NCI-H345 (cell line): ENCODE results near the gene CDKN1C.
A peak's percentile ranks its signal among the peaks of the same experiment; 100 is the strongest.

Experiments
- DNase-seq: peaks from one replicate; lab custom pipeline; 2025; lab: John Stamatoyannopoulos, UW

CDKN1C gene

GRCh38 chr11:2890466-2891294 lies 5.1 kb upstream of the CDKN1C start:
- DNase-seq, result peak; percentile 81

GRCh38 chr11:2889362-2890273 lies 4.0 kb upstream of the CDKN1C start:
- DNase-seq, result peak; percentile 27

- DNase-seq, result peak; percentile 85
Measured at GRCh38 chr11:2888266-2888968, 2.8 kb upstream of the CDKN1C start.

GRCh38 chr11:2887515-2888195 lies 2.1 kb upstream of the CDKN1C start:
- DNase-seq, result no peak

GRCh38 chr11:2886936-2887335 lies 1.4 kb upstream of the CDKN1C start:
- no peak for DNase-seq

GRCh38 chr11:2886191-2886894 lies 768 bp upstream of the CDKN1C start:
- no peak for DNase-seq

- peak; percentile 52 for DNase-seq
Measured at GRCh38 chr11:2885017-2885677, 428 bp downstream of the CDKN1C start.

GRCh38 chr11:2883979-2884815 lies 1.4 kb downstream of the CDKN1C start:
- no peak for DNase-seq

- no peak for DNase-seq
Measured at GRCh38 chr11:2883640-2883978, 2.0 kb downstream of the CDKN1C start.

GRCh38 chr11:2882396-2883110 lies 3.0 kb downstream of the CDKN1C start:
- no peak for DNase-seq

- DNase-seq, result no peak
Measured at GRCh38 chr11:2881981-2882375, 3.6 kb downstream of the CDKN1C start.

GRCh38 chr11:2881076-2881980 lies 4.2 kb downstream of the CDKN1C start:
- no peak for DNase-seq

GRCh38 chr11:2880646-2881045 lies 4.9 kb downstream of the CDKN1C start:
- DNase-seq, result no peak

GRCh38 chr11:2878782-2879181 lies 6.8 kb downstream of the CDKN1C start:
- no peak for DNase-seq

- DNase-seq, result no peak
Measured at GRCh38 chr11:2877474-2877873, 8.1 kb downstream of the CDKN1C start.

- DNase-seq, result no peak
Measured at GRCh38 chr11:2874963-2875362, 10.6 kb downstream of the CDKN1C start.

GRCh38 chr11:2870969-2871680 lies 14.4 kb downstream of the CDKN1C start:
- DNase-seq, result no peak
